OCI-LY7 (cell line): ENCODE results near the gene HTRA2.

Source experiments
- EZH2phosphoT487 ChIP-seq: fragments of 200-600 bp; sonication (generic); IDR thresholded peaks from 2 replicates; pipeline ENCODE4 v1.6.1; 2018; ENCODE audit warnings: low read depth, borderline replicate concordance, mild to moderate bottlenecking, mixed run types, antibody characterized with exemption, low read length, moderate library complexity, mixed read lengths
- TF ChIP-seq, protein P1 (sequence below): fragments of 200-600 bp; sonication (generic); conservative IDR thresholded peaks from 2 replicates; pipeline ENCODE4 v1.5.1; 2014; ENCODE audit warnings: mild to moderate bottlenecking, antibody characterized with exemption, low read length, moderate library complexity, mixed read lengths

DNA sequence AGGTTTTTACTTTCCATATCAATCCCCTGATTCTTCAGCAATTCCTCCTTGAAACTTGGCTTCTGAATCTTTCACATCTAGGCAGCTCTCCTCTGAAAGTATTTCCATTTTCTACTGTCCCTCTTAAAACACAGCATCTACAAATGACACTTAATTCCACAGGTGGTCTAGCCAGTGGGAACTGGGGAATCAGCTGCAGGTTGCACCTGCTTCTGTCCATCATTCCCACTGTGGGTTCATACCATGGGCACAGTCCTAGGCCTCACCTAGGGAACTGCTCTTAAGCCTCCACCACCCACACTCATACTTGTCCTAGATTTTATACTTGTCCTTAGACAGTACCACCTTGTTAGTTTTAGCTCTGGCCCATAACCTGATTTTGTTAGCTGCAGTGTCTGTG is 21.8 kb downstream of the HTRA2 start:
- TF ChIP-seq, protein P1, sequence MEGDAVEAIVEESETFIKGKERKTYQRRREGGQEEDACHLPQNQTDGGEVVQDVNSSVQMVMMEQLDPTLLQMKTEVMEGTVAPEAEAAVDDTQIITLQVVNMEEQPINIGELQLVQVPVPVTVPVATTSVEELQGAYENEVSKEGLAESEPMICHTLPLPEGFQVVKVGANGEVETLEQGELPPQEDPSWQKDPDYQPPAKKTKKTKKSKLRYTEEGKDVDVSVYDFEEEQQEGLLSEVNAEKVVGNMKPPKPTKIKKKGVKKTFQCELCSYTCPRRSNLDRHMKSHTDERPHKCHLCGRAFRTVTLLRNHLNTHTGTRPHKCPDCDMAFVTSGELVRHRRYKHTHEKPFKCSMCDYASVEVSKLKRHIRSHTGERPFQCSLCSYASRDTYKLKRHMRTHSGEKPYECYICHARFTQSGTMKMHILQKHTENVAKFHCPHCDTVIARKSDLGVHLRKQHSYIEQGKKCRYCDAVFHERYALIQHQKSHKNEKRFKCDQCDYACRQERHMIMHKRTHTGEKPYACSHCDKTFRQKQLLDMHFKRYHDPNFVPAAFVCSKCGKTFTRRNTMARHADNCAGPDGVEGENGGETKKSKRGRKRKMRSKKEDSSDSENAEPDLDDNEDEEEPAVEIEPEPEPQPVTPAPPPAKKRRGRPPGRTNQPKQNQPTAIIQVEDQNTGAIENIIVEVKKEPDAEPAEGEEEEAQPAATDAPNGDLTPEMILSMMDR = no peak
- no peak for TF ChIP-seq EZH2phosphoT487
